NCI-H226 (cell line): ENCODE results near the gene TEKTIP1.
A peak's percentile ranks its signal among the peaks of the same experiment; 100 is the strongest.

Experiments
- DNase-seq: peaks from one replicate; pipeline ENCODE4 v3.0.0-alpha.2; 2015

The TEKTIP1 gene

DNA sequence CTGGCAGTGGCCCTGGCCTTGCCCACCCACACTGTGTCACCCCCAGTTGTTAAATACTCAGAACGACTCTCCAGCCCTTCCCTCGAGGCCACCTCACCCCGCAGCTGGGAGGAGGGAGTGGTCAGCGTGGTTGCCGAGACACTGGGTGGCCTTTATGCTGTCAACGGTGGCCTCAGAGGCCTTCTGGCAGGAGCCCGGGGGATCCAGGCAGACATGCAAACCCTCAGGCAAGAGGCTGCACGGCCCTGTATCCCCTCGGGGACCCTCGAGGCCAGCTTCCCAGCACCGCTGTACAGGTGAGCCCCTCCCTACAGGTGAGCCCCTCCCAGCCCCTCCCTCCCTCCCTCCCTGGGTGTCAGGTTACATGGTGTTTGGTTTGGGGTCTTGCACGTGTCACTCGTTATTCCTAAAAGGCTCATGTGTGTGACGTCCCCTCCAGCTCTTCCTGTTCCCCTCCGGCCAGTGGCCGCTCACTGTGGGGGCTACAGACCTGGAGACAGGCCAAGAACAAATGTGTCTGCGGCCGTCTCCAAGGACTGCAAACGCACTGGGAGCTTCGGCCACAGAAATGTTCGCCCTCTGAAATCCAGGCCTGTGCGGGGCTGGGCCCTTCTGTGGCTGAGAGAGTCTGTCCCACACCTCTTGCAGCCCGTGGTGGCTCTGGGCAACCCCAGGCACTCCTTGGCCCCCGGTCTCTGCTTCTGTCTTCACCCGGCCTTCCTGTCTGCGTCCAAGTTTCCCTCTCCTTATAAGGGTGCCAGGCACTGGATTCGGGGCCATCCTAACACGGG lies at the start of gene TEKTIP1:
Gene TEKTIP1, plus strand, starts transcription at position 210 of the 791 bp plus-strand sequence. Its CDS starts 4 bp downstream, at position 214.
- no peak for DNase-seq

GRCh38 chr19:3491396-3492119 lies 47.4 kb upstream of the TEKTIP1 start:
- DNase-seq: no peak

- no peak for DNase-seq
Observed at GRCh38 chr19:3492131-3492839, 46.7 kb upstream of the TEKTIP1 start.

- no peak for DNase-seq
Observed at GRCh38 chr19:3492919-3493318, 46.1 kb upstream of the TEKTIP1 start.

DNA sequence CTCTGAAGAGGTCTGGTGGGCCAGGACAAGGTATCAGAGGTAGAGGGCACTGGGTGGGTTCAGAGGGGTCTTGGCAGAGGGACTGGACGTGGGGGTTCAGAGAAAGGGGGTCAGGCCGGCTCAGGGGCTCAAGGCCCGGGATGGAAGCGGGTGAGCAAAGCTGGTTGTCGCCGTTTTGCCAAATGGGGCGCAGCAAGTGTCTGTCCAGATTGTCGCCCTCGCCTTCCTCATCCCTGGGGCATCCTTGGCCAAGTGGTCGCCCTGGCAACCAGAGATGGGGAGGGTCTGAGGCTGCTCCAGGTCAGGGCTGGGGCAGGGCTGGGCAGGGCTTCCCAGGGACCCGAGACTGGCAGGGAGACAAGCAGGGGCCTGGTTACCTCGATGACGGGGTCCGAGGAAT lies 45.3 kb upstream of the TEKTIP1 start:
- no peak for DNase-seq

GRCh38 chr19:3494051-3494450 lies 44.9 kb upstream of the TEKTIP1 start:
- DNase-seq: peak; percentile 22

DNA sequence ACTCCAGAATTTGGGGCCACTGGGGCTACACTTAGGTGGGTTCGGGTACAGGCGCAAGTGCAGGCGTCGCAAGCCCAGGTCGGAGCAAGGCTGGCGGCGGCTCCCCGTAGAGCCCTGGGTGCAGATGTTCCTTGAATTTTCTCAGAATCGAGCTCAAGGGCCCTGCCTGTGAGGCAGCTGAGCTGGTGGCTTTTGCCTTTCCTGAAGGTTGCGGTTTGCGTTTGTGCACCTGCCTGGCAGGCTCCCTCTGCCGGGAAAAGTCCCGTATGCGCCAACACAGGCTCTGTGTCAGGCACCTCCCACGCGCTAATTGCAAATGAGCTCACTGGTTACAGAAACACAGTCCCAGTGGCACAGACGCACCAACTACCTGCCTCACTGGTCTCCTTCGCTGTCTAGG lies 44.4 kb upstream of the TEKTIP1 start:
- no peak for DNase-seq

GRCh38 chr19:3496392-3497273 lies 42.3 kb upstream of the TEKTIP1 start:
- DNase-seq: no peak

DNA sequence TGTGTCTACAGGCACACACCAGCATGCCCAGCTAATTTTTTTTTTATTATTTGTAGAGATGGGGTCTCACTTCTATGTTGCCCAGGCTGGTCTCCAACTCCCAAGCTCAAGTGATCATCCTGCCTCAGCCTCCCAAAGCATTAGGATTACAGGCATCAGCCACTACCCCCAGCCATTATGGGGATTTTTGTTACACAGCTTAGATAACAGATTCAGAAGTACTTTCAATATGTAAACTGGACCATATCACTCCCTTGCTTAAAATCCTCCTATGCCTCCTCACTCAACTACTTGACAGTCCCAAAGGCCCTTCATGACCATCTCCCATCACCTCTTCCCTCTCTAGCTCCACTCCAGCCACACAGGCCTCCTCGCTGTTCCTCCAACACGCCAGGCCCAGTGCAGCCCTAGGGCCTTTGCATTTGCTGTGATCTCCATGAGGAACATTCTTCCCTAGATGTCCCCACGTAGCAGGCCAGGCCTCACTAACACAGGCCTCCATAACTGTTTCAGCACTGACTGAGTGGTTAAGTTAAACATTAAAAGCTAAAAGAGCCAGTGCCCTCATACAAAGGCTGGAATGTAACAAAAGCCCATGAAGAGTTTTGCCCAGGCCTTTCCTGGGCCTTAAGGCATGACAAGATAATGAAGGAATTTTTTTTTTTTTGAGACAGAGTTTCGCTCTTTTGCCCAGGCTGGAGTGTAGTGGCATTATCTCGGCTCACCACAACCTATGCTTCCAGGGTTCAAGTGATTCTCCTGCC lies 41.0 kb upstream of the TEKTIP1 start:
- DNase-seq: no peak

GRCh38 chr19:3499738-3500428 lies 39.1 kb upstream of the TEKTIP1 start:
- no peak for DNase-seq

- peak; percentile 92 for DNase-seq
Observed at GRCh38 chr19:3500429-3501101, 38.4 kb upstream of the TEKTIP1 start, which contains the start of gene DOHH. TSS of gene DOHH (minus strand) at chr19:3500674. CDS start at chr19:3496814, 3,860 bp downstream.

DNA sequence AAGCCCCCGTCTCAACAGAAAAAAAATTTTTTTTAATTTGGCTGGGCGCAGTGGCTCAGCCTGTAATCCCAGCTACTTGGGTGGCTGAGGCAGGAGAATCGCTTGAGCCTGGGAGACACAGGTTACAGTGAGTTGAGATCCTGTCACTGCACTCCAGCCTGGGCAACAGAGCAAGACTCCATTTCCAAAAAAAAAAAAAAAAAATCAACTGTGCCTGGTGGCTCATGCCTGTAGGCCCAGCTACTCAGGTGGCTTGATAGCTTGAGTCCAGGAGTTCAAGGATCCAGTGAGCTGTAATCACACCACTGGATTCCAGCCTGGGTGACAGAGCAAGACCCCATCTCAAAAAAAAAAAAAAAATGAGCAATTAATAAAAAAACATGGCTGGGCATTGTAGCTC lies 37.2 kb upstream of the TEKTIP1 start:
- DNase-seq: no peak

DNA sequence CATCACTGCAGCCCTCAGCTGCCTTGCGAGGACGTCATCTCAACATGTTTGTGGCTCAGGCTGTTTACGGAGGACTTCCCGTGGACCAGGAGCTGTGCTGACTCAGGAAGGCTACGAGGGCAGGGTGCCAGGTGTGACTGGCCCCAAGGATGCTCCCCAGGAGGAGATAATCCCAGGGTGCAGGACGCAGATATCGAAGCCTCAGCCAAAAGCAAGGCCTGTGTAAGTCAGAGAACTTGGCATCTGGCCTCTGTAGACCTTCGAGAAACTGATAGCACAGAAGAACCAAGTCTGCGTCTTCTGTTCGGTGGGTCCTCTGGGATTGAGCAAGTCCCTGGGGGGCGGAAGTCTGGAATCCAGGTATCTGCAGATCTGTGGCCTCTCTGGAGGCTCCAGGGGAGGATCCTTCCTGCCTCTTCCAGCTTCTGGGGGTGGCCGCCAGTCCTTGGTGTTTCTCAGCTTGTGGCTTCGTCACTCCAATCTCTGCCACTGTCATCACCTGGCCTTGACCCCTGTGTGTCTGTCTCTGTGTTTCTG lies 35.9 kb upstream of the TEKTIP1 start:
- DNase-seq: no peak

DNA sequence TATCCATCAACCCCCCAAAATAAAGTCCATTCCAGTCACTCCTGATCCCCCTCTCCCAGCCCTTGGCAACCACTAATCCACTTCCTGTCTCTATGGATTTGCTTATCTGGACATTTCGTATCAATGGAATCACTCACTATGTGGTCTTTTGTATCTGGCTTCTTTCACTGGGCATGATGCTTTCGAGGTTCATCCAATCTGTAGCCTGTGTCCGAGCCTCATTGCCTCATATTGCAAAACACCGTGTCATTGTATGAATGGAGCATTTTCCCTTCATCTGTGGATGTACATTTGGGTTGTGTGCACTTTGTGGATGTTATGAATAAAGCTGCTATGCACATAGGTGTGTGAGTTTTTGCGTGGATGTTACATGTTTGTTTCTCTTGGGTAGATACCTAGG lies 34.2 kb upstream of the TEKTIP1 start:
- DNase-seq: no peak

- peak; percentile 95 for DNase-seq
Observed at GRCh38 chr19:3505598-3506383, 33.2 kb upstream of the TEKTIP1 start, which contains the start of gene FZR1. TSS of gene FZR1 (plus strand) at chr19:3506311. CDS start at chr19:3522990, 16,679 bp downstream.

DNA sequence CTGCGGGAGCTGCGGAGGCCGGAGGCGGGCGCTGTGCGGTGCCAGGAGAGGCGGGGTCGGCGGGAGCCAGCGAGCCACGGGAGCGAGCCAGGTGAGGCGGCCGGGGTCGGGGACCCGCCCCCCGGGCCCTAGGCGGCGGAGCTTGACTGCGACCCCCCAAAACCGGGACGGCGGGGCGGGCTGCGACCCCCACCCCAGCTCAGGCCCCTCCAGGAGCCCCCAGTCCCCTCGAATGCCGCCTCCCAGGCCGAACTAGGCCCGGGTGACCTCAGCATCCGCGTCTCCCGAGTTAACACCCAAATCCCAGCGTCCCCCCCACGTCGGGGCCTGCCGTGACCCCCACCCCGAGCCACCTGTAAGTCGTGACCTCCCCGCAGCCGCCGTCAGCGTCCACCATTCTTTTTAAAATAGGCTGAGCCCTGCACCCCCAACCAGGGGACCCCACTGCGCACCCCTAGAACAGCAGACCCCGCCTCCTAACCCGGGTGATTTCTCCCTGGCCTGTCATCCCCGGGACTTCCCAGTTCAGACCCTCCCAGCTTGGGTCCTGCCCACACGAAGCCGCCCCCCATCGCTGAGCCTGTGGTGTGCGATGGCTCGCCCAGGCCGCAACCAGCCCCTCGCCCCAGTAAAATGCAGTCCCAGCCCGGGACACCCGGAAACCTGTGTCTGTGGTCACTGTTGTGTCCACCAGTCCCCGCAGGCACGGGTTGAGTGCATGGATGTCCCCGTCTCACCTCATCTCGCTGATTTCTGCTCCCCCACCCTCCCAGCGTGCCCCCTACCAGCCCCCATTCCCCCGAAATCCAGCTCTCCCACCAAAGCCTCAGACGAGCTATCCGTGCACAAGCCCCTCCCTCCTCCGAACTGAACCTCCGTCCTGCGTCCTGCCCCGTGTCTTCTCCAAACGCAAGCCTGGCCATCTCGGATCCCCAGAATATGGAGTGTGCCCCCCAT lies 32.3 kb upstream of the TEKTIP1 start:
- DNase-seq: peak; percentile 17

DNA sequence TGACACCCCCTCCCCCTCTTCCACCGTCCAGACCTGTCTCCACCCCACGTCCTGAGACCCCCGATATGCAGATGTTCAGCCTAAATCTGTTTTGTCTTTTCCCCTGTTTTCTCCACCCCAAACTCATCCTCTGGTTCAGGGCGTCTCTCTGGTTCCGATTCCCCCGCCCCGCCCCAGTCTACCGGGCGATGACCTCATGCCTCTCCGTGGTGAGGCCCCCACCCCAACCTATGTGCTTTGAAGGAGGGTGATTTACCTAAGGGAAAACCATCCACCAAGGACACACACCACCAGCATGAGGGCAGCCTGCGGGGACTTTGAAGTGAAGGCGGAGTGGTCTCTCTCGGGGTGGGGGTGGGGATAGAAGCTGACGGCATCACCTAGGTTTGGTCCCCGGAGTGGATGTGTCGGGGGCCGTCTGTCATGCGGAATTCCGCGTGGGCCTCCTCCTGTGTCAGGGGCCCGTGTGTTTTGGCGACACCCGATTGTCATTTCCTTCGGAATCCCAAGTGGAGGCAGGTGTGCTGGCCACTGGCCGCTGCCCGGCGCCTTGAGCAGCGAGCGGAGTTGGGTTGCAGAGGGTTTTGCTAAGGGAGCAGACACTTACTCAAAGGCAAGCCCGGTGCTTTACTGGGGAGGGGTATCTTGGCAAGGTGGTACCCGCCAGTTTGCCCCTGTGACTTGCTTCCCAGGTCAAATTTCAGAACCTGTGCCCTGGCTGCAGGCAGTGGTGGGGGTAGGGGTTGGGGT lies 31.4 kb upstream of the TEKTIP1 start:
- DNase-seq: no peak
